ENCODE results near the gene CALD1. TPM values are rescaled to one million over a fixed set of nuclear protein-coding genes. Genes with fewer than 3 reads are reported as not detected.

CALD1 gene
- total RNA-seq, 2 experiments from 2014 or later: 0.33 TPM; not detected in 1

GRCh38 chr7:134954197-134955082, 175.0 kb downstream of the CALD1 start:
- ChIA-PET CTCF (no interaction called here), POLR2A (no interaction called here)
- Mint-ChIP-seq H3K4me1 (ENCODE audit: low read depth) (no peaks in the 10 kb centered on the region), H3K4me3 (no peak overlapping the region), H3K27ac (no peak overlapping the region), H3K36me3 (ENCODE audit: low read depth) (no peaks in the 10 kb centered on the region), H3K9me3 (no peaks in the 10 kb centered on the region), H3K27me3 (no peaks in the 10 kb centered on the region)
- H3K4me1 ChIP-seq (ENCODE audit: insufficient read depth, low read length): no peaks in the 10 kb centered on the region
- DNase-seq (peak in 4 of 14 experiments; percentile 15 to 62 (median 51)), ATAC-seq (ENCODE audit: poor library complexity) (peak; percentile 49)
- H3K27me3 ChIP-seq (ENCODE audit: control insufficient read depth in 1 of 2, insufficient read depth in 2 of 2, low read length in 2 of 2): no peaks in the 10 kb centered on the region
- no peak overlapping the region for H3K27ac ChIP-seq (ENCODE audit: low read depth in 1 of 2, low read length in 2 of 2)
- H3K9me3 ChIP-seq (ENCODE audit: control insufficient read depth in 1 of 2, insufficient read depth in 1 of 2, low read length in 2 of 2): no peaks in the 10 kb centered on the region
- TF ChIP-seq CTCF (IDR thresholded peaks at IDR 0.05): peak; percentile 77
- H3K4me3 ChIP-seq (ENCODE audit: low read length): no peak overlapping the region
- H3K36me3 ChIP-seq (ENCODE audit: insufficient read depth, low read length): no peaks in the 10 kb centered on the region
- intact Hi-C loops (cut with DNase I, micrococcal nuclease): loop anchor here (1.0 to 10.0 kb wide), 8 partner anchors 204 to 522 kb away; no protein-coding TSS in a partner anchor

GRCh38 chr7:134957005-134957404, 177.6 kb downstream of the CALD1 start:
- Mint-ChIP-seq H3K4me1 (ENCODE audit: low read depth) (no peaks in the 10 kb centered on the region), H3K27me3 (no peaks in the 10 kb centered on the region), H3K27ac (no peak overlapping the region), H3K36me3 (ENCODE audit: low read depth) (no peaks in the 10 kb centered on the region), H3K4me3 (no peak overlapping the region), H3K9me3 (no peaks in the 10 kb centered on the region)
- H3K27me3 ChIP-seq (ENCODE audit: control insufficient read depth in 1 of 2, insufficient read depth in 2 of 2, low read length in 2 of 2): no peaks in the 10 kb centered on the region
- H3K4me1 ChIP-seq (ENCODE audit: insufficient read depth, low read length): no peaks in the 10 kb centered on the region
- intact Hi-C loops (cut with DNase I, micrococcal nuclease): loop anchor here (10.0 kb wide), 2 partner anchors 442 to 522 kb away; no protein-coding TSS in a partner anchor
- no peak overlapping the region for H3K4me3 ChIP-seq (ENCODE audit: low read length)
- H3K36me3 ChIP-seq (ENCODE audit: insufficient read depth, low read length): no peaks in the 10 kb centered on the region
- no peaks in the 10 kb centered on the region for H3K9me3 ChIP-seq (ENCODE audit: control insufficient read depth in 1 of 2, insufficient read depth in 1 of 2, low read length in 2 of 2)
- ChIA-PET CTCF (no interaction called here), POLR2A (no interaction called here)
- no peak for TF ChIP-seq CTCF (IDR thresholded peaks at IDR 0.05)
- no peak overlapping the region for H3K27ac ChIP-seq (ENCODE audit: low read depth in 1 of 2, low read length in 2 of 2)
- ATAC-seq (ENCODE audit: poor library complexity) (no peak), DNase-seq (no peak)

GRCh38 chr7:134959810-134960209, 180.4 kb downstream of the CALD1 start:
- no peak for TF ChIP-seq CTCF (IDR thresholded peaks at IDR 0.05)
- Mint-ChIP-seq H3K4me1 (ENCODE audit: low read depth) (no peaks in the 10 kb centered on the region), H3K36me3 (ENCODE audit: low read depth) (no peaks in the 10 kb centered on the region), H3K4me3 (no peak overlapping the region), H3K27ac (no peak overlapping the region), H3K27me3 (peaks cover 19% of the 10 kb centered on the region), H3K9me3 (no peaks in the 10 kb centered on the region)
- Histone ChIP-seq H3K27ac (ENCODE audit: low read depth in 1 of 2, low read length in 2 of 2) (no peak overlapping the region), H3K36me3 (ENCODE audit: insufficient read depth, low read length) (no peaks in the 10 kb centered on the region), H3K4me3 (ENCODE audit: low read length) (no peak overlapping the region), H3K4me1 (ENCODE audit: insufficient read depth, low read length) (no peaks in the 10 kb centered on the region), H3K9me3 (ENCODE audit: control insufficient read depth in 1 of 2, insufficient read depth in 1 of 2, low read length in 2 of 2) (no peaks in the 10 kb centered on the region), H3K27me3 (ENCODE audit: control insufficient read depth in 1 of 2, insufficient read depth in 2 of 2, low read length in 2 of 2) (no peaks in the 10 kb centered on the region)
- no peak for ATAC-seq (ENCODE audit: poor library complexity)
- no peak for DNase-seq
- ChIA-PET POLR2A (no interaction called here), CTCF (interaction anchor here (0.9 kb wide), 1 partner anchor 211 kb away, joined by 3 read pairs; the partner anchor contains the start of gene CYREN)
- intact Hi-C loops (cut with DNase I, micrococcal nuclease): loop anchor here (10.0 kb wide), 2 partner anchors 445 to 525 kb away; no protein-coding TSS in a partner anchor
